Right lobe of liver (tissue), 4 donors: Measurements from ENCODE around the gene S100A7.

ENCODE experiments used
- POLR2A ChIP-seq: fragments of 450-650 bp; IDR thresholded peaks from one replicate; pipeline ENCODE4 v1.6.1; 2017; ENCODE audit warnings: antibody characterized with exemption, mild to moderate bottlenecking
- TF ChIP-seq, protein P1 (sequence below), 4 donors: fragments of 200-600 bp in 3 of 4; fragments of 450-650 bp in 1 of 4; IDR thresholded peaks; one replicate each; pipeline versions ENCODE4 v1.5.1 to v1.8.0; 2016 to 2022; ENCODE audit warnings: antibody characterized with exemption in 4 of 4, mild to moderate bottlenecking in 2 of 4
- donor health status: DM: no; HTN: no; CAD: no.
- donor health status: DM: no; HTN: no; CAD: no.
- donor health status: DM: no; HTN: yes; CAD: no.

GRCh38 chr1:153506831-153507413, 46.5 kb upstream of the S100A7 start:
- TF ChIP-seq, protein P1, sequence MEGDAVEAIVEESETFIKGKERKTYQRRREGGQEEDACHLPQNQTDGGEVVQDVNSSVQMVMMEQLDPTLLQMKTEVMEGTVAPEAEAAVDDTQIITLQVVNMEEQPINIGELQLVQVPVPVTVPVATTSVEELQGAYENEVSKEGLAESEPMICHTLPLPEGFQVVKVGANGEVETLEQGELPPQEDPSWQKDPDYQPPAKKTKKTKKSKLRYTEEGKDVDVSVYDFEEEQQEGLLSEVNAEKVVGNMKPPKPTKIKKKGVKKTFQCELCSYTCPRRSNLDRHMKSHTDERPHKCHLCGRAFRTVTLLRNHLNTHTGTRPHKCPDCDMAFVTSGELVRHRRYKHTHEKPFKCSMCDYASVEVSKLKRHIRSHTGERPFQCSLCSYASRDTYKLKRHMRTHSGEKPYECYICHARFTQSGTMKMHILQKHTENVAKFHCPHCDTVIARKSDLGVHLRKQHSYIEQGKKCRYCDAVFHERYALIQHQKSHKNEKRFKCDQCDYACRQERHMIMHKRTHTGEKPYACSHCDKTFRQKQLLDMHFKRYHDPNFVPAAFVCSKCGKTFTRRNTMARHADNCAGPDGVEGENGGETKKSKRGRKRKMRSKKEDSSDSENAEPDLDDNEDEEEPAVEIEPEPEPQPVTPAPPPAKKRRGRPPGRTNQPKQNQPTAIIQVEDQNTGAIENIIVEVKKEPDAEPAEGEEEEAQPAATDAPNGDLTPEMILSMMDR (IDR thresholded peaks at IDR 0.05) = no peak
- TF ChIP-seq POLR2A = no peak
